ENCODE data around the gene KANK3. TPM values are rescaled to one million over a fixed set of nuclear protein-coding genes. Genes with fewer than 3 reads are reported as not detected.
"Not testable (repeated sequence)": the region's sequence is repeated elsewhere in the genome, so short reads cannot be mapped to it uniquely, and the experiment has no call there.

KANK3 gene
- total RNA-seq, 4 donors from 2014 or later, result 7.1 to 16.0 (median 13.7) TPM

- in situ Hi-C loops (cut with MboI; ENCODE audit: low sequenced_read_pairs in 4 of 4) (no loop called here), intact Hi-C loops (cut with DNase I; ENCODE audit: low total_unique reads) (no loop called here)
- H3K4me1 ChIP-seq, result peaks cover 17 to 24% of the 10 kb centered on the region in 2 donors
- ATAC-seq (no peak), DNase-seq (no peak)
- H3K36me3 ChIP-seq, result peaks cover 0 to 28% of the 10 kb centered on the region in 2 donors
- no peak overlapping the region for H3K27ac ChIP-seq
- TF ChIP-seq POLR2A (IDR thresholded peaks at IDR 0.05), result no peak
- no peaks in the 10 kb centered on the region for H3K9me3 ChIP-seq
- H3K27me3 ChIP-seq, result no peaks in the 10 kb centered on the region
- no peak overlapping the region for H3K4me3 ChIP-seq
Observed at GRCh38 chr19:8316351-8317125, 26.5 kb downstream of the KANK3 start.

- in situ Hi-C loops (cut with MboI; ENCODE audit: low sequenced_read_pairs in 4 of 4), result loop anchor here in 1 of 4 donors (5.0 kb wide), 1 partner anchor 48 kb away; no protein-coding TSS in a partner anchor
- intact Hi-C loops (cut with DNase I; ENCODE audit: low total_unique reads); H3K27me3 ChIP-seq; ATAC-seq; DNase-seq; H3K9me3 ChIP-seq; H3K4me3 ChIP-seq; H3K27ac ChIP-seq: not testable (repeated sequence)
- peaks cover 16 to 21% of the 10 kb centered on the region in 2 donors for H3K4me1 ChIP-seq
- H3K36me3 ChIP-seq, result peaks cover 0 to 28% of the 10 kb centered on the region in 2 donors
Observed at GRCh38 chr19:8314981-8315640, 28.0 kb downstream of the KANK3 start.

GRCh38 chr19:8311461-8312260 is 31.4 kb downstream of the KANK3 start:
- Histone ChIP-seq H3K36me3 (peaks cover 0 to 33% of the 10 kb centered on the region in 2 donors), H3K27me3 (no peaks in the 10 kb centered on the region), H3K27ac (peak overlapping the region; percentile 15 to 69 (median 50)), H3K4me1 (peaks cover 27 to 31% of the 10 kb centered on the region in 2 donors), H3K9me3 (no peaks in the 10 kb centered on the region), H3K4me3 (no peak overlapping the region)
- intact Hi-C loops (cut with DNase I; ENCODE audit: low total_unique reads), result no loop called here
- DNase-seq (peak in 1 of 2 donors; percentile 45), ATAC-seq (no peak)
- no peak for TF ChIP-seq CTCF (IDR thresholded peaks at IDR 0.05 in 4 of 5, conservative IDR thresholded peaks at IDR 0.05 in 1 of 5)
- TF ChIP-seq POLR2A (IDR thresholded peaks at IDR 0.05), result no peak
- in situ Hi-C loops (cut with MboI; ENCODE audit: low sequenced_read_pairs in 4 of 4), result loop anchor here in 1 of 4 donors (5.0 kb wide), 1 partner anchor 44 kb away; no protein-coding TSS in a partner anchor

DNA sequence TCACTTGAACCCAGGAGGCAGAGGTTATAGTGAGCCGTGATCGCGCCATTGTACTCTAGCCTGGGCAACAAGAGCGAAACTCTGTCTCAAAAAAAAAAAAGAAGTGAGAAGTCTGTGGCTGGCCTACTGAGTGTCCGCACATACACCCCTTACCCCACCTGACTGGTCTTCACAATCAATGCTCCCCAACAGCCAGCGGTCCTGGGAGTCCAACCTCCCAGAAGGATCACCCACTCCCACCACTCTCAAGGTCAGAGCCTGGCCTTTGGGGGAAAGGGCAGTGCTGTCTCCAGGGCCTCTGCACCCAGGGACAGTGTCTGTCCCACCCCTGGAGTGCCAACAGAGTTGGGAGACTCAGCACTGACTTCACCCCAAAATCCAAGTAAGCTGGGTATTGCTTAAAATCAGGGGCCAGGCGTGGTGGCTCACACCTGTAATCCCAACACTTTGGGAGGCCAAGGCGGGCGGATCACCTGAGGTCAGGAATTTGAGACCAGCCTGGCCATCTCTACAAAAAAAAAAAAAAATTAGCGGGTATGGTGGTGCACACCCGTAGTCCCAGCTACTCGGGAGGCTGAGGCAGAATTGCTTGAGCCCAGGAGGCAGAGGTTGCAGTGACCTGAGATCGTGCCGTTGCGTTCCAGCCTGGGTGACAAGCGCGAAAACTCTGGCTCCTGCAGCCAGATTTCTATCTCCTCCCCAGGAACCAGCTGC is 32.6 kb downstream of the KANK3 start:
- no peak for TF ChIP-seq POLR2A (IDR thresholded peaks at IDR 0.05)
- no peak for TF ChIP-seq CTCF (IDR thresholded peaks at IDR 0.05 in 4 of 5, conservative IDR thresholded peaks at IDR 0.05 in 1 of 5)
- peak in 1 of 2 donors; percentile 5 for DNase-seq
- no peaks in the 10 kb centered on the region for H3K27me3 ChIP-seq
- intact Hi-C loops (cut with DNase I; ENCODE audit: low total_unique reads) (no loop called here), in situ Hi-C loops (cut with MboI; ENCODE audit: low sequenced_read_pairs in 4 of 4) (loop anchor here in 1 of 4 donors (5.0 kb wide), 1 partner anchor 43 kb away; no protein-coding TSS in a partner anchor)
- no peak for ATAC-seq
- peaks cover 27 to 31% of the 10 kb centered on the region in 2 donors for H3K4me1 ChIP-seq
- H3K36me3 ChIP-seq, result peaks cover 0 to 25% of the 10 kb centered on the region in 2 donors
- peak overlapping the region in 3 of 4 donors; percentile 45 to 69 (median 55) for H3K27ac ChIP-seq
- H3K9me3 ChIP-seq, result no peaks in the 10 kb centered on the region
- no peak overlapping the region for H3K4me3 ChIP-seq

GRCh38 chr19:8308891-8309291 is 34.2 kb downstream of the KANK3 start:
- peaks cover 0 to 10% of the 10 kb centered on the region in 2 donors for H3K36me3 ChIP-seq
- H3K4me1 ChIP-seq, result peaks cover 27 to 31% of the 10 kb centered on the region in 2 donors

More at GRCh38 chr19:8308891-8309291, 34.2 kb downstream of the KANK3 start:
- intact Hi-C loops (cut with DNase I; ENCODE audit: low total_unique reads), result loop anchor here (1.0 to 5.0 kb wide), 2 partner anchors 12 to 203 kb away; partner anchors contain the start of genes NDUFA7, RPS28 and ZNF414
- no peak for TF ChIP-seq CTCF (IDR thresholded peaks at IDR 0.05 in 4 of 5, conservative IDR thresholded peaks at IDR 0.05 in 1 of 5)
- no peak for TF ChIP-seq POLR2A (IDR thresholded peaks at IDR 0.05)
- Histone ChIP-seq H3K27me3 (no peaks in the 10 kb centered on the region), H3K4me3 (peak overlapping the region; percentile 62 to 76 (median 66)), H3K9me3 (no peaks in the 10 kb centered on the region), H3K27ac (peak overlapping the region; percentile 81 to 93 (median 84))
- in situ Hi-C loops (cut with MboI; ENCODE audit: low sequenced_read_pairs in 4 of 4), result no loop called here
- ATAC-seq (no peak), DNase-seq (peak in 1 of 2 donors; percentile 9)
